A673 (cell line): ENCODE data around the gene SNORC. TPM values are rescaled to one million over a fixed set of nuclear protein-coding genes. Genes with fewer than 3 reads are reported as not detected.

Source experiments
- BruUV-seq: library from RNA; stranded (reverse); fragments of 400-500 nt; replicated peaks from 2 replicates; lab custom pipeline; 2021; lab: Mats Ljungman, UMichigan
- CTCF ChIA-PET: fragments of 300-600 bp; sonication (Branson Sonifier 250); formaldehyde crosslinking; loops from one replicate; lab custom pipeline; 2022; ENCODE audit warnings: antibody characterized with exemption; lab: Charles Lee
- POLR2A ChIA-PET: fragments of 300-600 bp; sonication (Branson Sonifier 250); formaldehyde crosslinking; loops from one replicate; lab custom pipeline; 2022; ENCODE audit warnings: antibody characterized with exemption; ENCODE audit not compliant: low non-redundant PET; lab: Charles Lee
- DNase-seq: peaks from one replicate; pipeline ENCODE4 v3.0.0-alpha.2; 2015; ENCODE audit warnings: low spot score
- H3K27ac ChIP-seq: fragments of 200-600 bp; sonication (generic); 2 replicates; pipeline ENCODE4 v1.5.1; 2016; ENCODE audit warnings: mixed run types, low read depth, mild to moderate bottlenecking, mixed read lengths, antibody characterized with exemption, low read length; ENCODE audit not compliant: poor library complexity, severe bottlenecking
- H3K27me3 ChIP-seq: fragments of 200-600 bp; sonication (generic); replicated peaks from 2 replicates; pipeline ENCODE4 v1.6.1; 2017; ENCODE audit warnings: mixed run types, low read depth, mild to moderate bottlenecking, mixed read lengths, antibody characterized with exemption, low read length; ENCODE audit not compliant: insufficient read depth, poor library complexity
- H3K36me3 ChIP-seq: fragments of 200-600 bp; sonication (generic); 2 replicates; pipeline ENCODE4 v1.6.1; 2016; ENCODE audit warnings: mixed run types, mild to moderate bottlenecking, mixed read lengths, antibody characterized with exemption, low read length; ENCODE audit not compliant: insufficient read depth, poor library complexity, severe bottlenecking
- H3K4me1 ChIP-seq: fragments of 200-600 bp; sonication (generic); 2 replicates; pipeline ENCODE4 v1.6.1; 2017; ENCODE audit warnings: mixed run types, mild to moderate bottlenecking, mixed read lengths, antibody characterized with exemption, low read length; ENCODE audit not compliant: insufficient read depth, poor library complexity, severe bottlenecking
- H3K4me3 ChIP-seq: fragments of 200-600 bp; sonication (generic); 2 replicates; pipeline ENCODE4 v1.5.1; 2016; ENCODE audit warnings: low read depth, mixed run types, mild to moderate bottlenecking, mixed read lengths, low read length; ENCODE audit not compliant: poor library complexity, severe bottlenecking
- H3K9me3 ChIP-seq: fragments of 200-600 bp; sonication (generic); 2 replicates; pipeline ENCODE4 v1.6.1; 2016; ENCODE audit warnings: mixed run types, low read depth, mild to moderate bottlenecking, mixed read lengths, antibody characterized with exemption, low read length; ENCODE audit not compliant: poor library complexity, severe bottlenecking
- EZH2 ChIP-seq: fragments of 200-600 bp; sonication (generic); IDR thresholded peaks from 2 replicates; pipeline ENCODE4 v1.6.1; 2017; ENCODE audit warnings: borderline replicate concordance, low read depth, mild to moderate bottlenecking, mixed read lengths, antibody characterized with exemption, low read length; ENCODE audit not compliant: poor library complexity, severe bottlenecking
- intact Hi-C: fragments of 100-400 bp; cut with micrococcal nuclease; formaldehyde crosslinking; loops from one replicate; pipeline ENCODE4 v1.10.0; 2022; ENCODE audit not compliant: unreplicated experiment
- total RNA-seq: library from RNA; stranded (reverse); gene quantifications from 2 replicates; pipeline ENCODE4 v1.2.3, GENCODE V29; 2021
- TF ChIP-seq, protein P1 (sequence below): fragments of 300-800, 200-600 bp; sonication (generic); conservative IDR thresholded peaks from 2 replicates; pipeline ENCODE4 v1.5.1; 2017; ENCODE audit warnings: low read depth, mild to moderate bottlenecking, antibody characterized with exemption, low read length, moderate library complexity, mixed read lengths

SNORC gene
- total RNA-seq, 1 experiment from 2014 or later: 4.6 TPM

DNA sequence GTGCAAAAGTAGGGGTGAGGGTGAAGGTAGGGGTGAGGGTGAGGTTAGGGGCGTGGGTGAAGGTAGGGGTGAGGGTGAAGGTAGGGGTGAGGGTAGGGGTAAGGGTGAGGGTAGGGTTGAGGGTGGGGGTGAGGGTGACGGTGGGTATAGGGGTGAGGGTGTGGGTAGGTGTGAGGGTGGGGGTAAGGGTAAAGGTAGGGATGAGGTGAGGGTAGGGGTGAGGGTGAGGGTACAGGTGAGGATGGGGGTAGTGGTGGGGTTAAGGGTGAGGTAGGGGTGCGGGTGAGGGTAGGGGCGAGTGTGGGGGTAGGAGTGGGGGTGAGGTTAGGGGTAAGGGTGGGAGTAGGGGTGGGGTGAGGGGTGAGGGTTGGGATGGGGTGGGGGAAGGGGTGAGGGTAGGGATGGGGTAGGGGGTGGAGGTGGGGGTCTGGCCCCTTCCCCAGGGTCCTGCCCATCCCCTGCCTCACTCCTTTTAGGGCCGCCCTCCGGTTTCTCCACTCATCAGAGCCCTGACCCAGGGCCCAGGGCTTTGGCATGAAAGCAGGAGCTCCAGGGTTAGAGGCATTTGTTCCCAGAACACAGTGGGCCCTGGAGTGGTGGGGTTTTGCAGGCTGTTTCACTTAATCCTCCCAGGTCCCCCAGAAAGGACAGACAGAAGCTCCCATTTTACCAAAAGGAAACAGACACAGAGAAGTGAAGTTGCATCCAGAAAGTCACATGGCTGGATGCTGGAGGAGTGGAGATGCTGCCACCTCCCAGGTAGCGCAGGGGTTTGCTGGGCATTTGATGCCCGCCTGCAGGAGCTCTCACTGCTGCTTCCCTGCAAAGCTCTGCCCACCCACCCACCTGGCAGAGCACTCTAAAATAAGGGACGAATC is 26.9 kb downstream of the SNORC start:
- Histone ChIP-seq H3K27ac (no peak overlapping the region), H3K4me1 (no peaks in the 10 kb centered on the region), H3K9me3 (no peaks in the 10 kb centered on the region), H3K36me3 (no peaks in the 10 kb centered on the region), H3K27me3 (no peaks in the 10 kb centered on the region), H3K4me3 (no peak overlapping the region)
- intact Hi-C loops: no loop called here
- CTCF ChIA-PET: no interaction called here
- no TSS peak for BruUV-seq
- POLR2A ChIA-PET: no interaction called here
- DNase-seq: no peak
- TF ChIP-seq, protein P1, sequence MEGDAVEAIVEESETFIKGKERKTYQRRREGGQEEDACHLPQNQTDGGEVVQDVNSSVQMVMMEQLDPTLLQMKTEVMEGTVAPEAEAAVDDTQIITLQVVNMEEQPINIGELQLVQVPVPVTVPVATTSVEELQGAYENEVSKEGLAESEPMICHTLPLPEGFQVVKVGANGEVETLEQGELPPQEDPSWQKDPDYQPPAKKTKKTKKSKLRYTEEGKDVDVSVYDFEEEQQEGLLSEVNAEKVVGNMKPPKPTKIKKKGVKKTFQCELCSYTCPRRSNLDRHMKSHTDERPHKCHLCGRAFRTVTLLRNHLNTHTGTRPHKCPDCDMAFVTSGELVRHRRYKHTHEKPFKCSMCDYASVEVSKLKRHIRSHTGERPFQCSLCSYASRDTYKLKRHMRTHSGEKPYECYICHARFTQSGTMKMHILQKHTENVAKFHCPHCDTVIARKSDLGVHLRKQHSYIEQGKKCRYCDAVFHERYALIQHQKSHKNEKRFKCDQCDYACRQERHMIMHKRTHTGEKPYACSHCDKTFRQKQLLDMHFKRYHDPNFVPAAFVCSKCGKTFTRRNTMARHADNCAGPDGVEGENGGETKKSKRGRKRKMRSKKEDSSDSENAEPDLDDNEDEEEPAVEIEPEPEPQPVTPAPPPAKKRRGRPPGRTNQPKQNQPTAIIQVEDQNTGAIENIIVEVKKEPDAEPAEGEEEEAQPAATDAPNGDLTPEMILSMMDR: no peak
- no peak for TF ChIP-seq EZH2

DNA sequence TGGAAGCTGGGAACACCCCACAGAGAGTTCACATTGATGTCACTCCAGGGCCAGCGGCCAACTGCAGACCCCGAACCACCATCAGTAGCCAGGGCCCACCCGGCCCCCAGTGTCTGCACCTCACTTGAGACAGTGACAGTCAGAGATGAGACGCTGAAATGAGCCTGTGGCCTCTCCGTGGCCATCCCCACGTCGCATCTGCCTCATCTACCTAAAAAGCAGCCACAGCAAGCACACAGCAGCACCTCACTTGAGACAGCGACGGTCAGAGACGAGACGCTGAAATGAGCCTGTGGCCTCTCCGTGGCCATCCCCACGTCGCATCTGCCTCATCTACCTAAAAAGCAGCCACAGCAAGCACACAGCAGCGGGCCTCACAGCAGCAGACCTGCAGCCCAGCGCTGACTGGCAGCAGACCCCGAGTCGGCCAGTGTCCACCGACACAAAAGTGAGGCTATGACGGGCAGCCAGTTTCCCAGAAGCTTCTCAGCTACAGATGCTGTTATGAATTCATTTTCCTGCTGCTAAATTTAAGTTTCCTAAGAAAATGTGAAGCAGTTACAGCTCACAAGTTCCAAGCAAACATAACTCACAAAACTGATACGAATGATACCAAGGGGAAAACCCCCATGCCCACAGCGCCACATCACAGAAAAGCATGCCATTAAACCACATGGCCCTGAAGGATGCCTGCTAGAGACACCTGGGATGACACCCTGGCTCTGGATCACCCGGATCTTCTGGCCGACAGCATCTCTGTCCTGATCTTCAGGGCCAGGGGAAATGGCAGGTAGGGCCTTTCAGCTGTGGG is 27.7 kb downstream of the SNORC start:
- H3K27me3 ChIP-seq: no peaks in the 10 kb centered on the region
- TF ChIP-seq, protein P1: no peak
- CTCF ChIA-PET: no interaction called here
- BruUV-seq: no TSS peak
- DNase-seq: no peak
- intact Hi-C loops: no loop called here
- no peak overlapping the region for H3K4me3 ChIP-seq
- no peaks in the 10 kb centered on the region for H3K36me3 ChIP-seq
- H3K27ac ChIP-seq: no peak overlapping the region
- no peaks in the 10 kb centered on the region for H3K9me3 ChIP-seq
- H3K4me1 ChIP-seq: no peaks in the 10 kb centered on the region
- POLR2A ChIA-PET: no interaction called here

DNA sequence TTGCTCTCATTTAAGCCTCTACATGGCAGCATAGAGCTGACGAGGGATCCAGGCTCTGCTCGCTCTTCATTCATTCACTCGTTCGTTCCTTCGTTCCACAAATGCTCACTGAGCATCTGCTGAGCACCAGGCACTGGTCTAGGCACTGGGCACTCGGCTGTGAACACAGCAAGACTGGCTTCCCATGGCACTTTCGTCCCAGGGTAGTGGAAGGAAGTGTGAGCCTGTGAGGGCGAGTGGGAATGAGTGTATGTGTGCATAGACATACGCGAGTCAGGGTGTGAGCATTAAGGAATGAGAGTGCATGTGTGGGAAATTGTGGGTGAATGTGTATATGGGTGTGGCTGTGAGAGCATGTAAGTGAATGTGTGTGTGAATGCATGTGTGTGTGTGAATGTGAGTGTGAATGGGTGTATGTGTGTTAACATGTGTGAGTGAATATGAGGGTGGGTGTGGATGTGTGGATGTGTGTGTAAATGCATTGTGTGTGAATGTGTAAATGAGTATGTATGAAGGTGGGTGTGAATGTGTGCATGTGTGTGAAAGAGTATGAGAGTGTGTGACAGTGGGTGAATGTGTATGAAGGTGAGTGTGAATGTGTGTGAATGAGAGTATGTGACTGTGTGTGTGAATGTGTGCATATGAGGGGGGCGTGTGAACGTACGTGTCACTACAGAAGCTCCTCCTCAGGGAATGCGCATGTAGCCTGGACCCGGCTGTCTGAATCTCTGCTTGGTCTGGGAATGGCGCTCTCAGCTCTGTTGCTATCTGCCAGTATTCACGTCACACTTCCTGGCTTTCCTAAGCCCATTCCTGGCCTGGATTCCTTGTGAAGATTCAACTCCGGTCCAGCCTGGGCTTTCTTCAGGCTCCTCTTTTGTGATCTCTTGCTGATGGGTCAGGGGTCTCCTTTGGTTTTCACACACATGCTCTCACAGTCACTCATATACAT is 28.8 kb downstream of the SNORC start:
- H3K4me3 ChIP-seq: no peak overlapping the region
- CTCF ChIA-PET: no interaction called here
- no peaks in the 10 kb centered on the region for H3K9me3 ChIP-seq
- POLR2A ChIA-PET: no interaction called here
- intact Hi-C loops: no loop called here
- TF ChIP-seq, protein P1: no peak
- TF ChIP-seq EZH2: no peak
- H3K27ac ChIP-seq: no peak overlapping the region
- H3K4me1 ChIP-seq: no peaks in the 10 kb centered on the region
- no TSS peak for BruUV-seq
- H3K27me3 ChIP-seq: no peaks in the 10 kb centered on the region
- H3K36me3 ChIP-seq: no peaks in the 10 kb centered on the region
- no peak for DNase-seq
